SH-SY5Y (cell line): ENCODE results near the gene UBE2H.

Source experiments
- GATA2 ChIP-seq: IDR thresholded peaks from 2 replicates; pipeline ENCODE4 v1.6.1; 2011; ENCODE audit warnings: mild to moderate bottlenecking, low read depth, low read length
- GATA3 ChIP-seq: IDR thresholded peaks from 2 replicates; pipeline ENCODE4 v1.6.1; 2011; ENCODE audit warnings: low read depth, mild to moderate bottlenecking, low read length, moderate library complexity

GRCh38 chr7:129889133-129889844, 63.5 kb downstream of the UBE2H start:
- TF ChIP-seq GATA2, result no peak
- TF ChIP-seq GATA3, result no peak
